GM19452 (cell line): ENCODE data around the gene GAPT.
A peak's percentile ranks its signal among the peaks of the same experiment; 100 is the strongest.

Experiments
- ATAC-seq: cut with Tn5 transposase; IDR thresholded peaks from one replicate; pipeline ENCODE4 v1.9.1; 2021; ENCODE audit not compliant: unreplicated experiment

GAPT gene

GRCh38 chr5:58460732-58461286 is 30.4 kb upstream of the GAPT start:
- ATAC-seq, result peak; percentile 74

DNA sequence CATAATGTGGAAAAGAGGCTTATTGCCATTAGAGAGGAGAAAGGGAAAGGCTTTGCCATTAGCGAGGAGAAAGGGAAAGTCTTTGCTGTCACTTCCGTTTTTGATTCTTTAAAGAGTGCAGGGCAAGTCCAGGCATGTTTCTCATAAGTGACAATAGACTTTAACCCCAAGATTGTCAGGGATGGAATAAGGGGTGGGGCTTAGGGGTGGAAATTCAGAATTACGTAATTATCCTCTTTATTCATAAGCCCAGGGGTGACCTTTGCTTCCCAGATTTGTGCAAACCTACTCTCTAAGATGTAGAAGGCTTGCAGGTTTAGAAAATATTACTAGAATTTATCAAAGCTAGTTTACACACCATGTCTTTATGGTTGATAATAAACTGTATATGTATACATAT is 29.1 kb upstream of the GAPT start:
- no peak for ATAC-seq

- no peak for ATAC-seq
These were observed 28.5 kb upstream of the GAPT start for GRCh38 chr5:58462623-58463230.

DNA sequence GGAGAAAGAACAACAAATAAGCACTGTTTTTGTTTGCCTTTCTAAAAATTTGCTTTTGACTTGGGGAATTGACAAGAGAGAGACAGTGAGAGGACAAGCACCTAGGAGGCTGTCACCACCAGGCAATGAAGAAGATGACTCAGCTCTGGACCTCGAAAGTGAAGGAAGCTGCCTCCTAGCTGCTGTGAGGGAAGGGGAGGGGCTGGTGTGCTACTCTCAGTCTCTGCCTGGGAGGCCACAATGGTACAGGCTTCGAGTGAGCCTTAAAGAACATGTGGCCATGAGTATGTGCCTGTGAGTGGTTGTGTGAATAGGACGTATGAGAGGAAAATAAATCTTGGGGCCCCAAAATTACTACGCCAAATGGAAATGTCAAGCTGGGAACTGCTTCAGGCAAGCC is 24.3 kb upstream of the GAPT start:
- peak; percentile 99 for ATAC-seq

DNA sequence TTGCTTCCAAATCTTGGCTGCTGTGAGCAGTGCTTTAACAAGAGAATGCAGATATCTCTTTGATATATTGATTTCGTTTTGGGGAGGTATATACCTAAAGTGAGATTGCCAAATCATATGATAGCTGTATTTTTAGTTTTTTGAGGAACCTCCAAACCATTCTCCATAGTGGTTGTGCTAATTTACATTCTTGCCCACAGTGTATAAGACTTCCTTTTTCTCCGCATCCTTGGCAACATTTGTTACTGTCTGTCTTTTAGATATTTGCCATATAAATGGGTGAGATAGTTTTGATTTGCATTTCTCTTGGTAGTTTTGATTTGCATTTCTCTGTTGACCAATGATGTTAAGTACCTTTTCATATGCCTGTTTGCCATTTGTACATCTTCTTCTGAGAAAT is 21.3 kb upstream of the GAPT start:
- no peak for ATAC-seq

- ATAC-seq, result no peak
These were observed 15.8 kb upstream of the GAPT start for GRCh38 chr5:58475404-58475803.

- no peak for ATAC-seq
These were observed 13.4 kb upstream of the GAPT start for GRCh38 chr5:58477760-58478376.

DNA sequence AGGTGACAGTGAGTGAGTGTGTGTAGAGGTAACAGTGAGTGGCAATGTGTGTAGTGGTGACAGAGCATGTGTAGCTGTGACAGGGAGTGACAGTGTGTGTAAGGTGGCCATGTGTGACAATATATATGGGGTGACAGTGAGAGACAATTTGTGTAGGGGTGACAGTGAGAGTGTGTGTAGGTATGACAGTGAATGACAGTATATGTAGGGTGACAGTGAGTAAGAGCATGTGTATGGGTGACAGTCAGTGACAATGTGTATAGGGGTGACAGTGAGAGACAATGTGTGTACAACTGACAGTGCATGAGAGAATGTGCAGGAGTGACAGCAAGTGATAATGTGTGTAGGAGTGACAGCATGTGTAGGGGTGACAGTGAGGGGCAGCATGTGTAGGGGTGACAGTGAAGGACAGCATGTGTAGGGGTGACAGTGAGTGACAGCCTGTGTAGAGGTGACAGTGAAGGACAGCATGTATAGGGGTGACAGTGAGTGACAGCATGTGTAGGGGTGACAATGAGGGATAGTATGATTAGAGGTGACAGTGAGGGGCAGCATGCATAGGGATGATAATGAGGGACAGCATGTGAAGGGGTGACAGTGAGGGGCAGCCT is 10.1 kb upstream of the GAPT start:
- no peak for ATAC-seq

- ATAC-seq, result no peak
These were observed 9.4 kb upstream of the GAPT start for GRCh38 chr5:58481828-58482227.

DNA sequence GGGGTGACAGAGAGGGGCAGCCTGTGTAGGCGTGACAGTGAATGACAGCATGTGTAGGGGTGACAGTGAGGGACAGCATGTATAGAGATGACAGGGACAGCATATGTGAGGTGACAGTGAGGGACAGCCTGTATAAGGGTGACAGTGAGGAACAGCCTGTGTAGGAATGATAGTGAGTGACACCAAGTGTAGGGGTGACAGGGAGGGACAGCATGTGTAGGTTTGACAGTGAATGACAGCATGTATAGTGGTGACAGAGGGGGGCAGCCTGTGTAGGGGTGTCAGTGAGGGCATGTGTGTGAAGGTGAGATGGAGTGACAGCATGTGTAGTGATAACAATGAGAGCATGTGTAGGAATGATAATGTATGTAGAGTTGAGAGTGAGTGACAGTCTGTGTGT is 8.7 kb upstream of the GAPT start:
- no peak for ATAC-seq

DNA sequence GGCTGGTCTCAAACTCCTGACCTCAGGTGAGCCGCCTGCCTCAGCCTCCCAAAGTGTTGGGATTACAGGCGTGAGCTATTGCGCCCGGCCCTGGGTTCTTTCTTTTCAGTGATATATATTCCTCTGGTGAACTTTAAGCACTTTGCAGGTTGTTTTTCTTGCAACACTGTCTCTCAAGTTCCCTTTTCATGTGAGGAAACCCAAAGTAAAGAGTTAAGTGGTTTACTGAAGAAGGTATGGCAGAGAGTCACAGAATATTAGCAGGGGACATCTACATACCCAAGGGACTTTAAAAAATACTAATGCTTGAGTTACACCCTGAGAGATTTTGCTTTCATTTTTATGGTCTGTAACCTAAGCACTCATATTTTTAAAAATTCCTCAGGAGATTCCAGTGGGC is 6.7 kb upstream of the GAPT start:
- no peak for ATAC-seq

DNA sequence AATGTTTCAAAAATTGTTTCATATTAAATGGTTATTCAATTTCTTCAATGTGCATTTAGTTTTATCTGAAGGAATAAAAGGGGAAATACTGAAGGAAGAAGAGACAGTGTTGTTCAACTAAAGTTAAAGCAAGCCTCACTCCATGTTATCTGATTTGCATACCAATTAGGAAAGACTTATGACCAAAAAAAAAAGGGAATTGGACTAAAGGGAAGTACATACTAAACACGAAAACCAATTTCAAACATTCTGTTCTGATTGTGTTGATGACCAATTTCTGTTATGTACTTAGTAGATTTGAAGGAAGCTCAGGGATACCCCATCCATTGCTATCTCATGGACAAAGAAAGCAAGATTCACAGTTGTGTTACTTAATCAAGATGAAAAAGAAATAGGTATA is 4.9 kb upstream of the GAPT start:
- ATAC-seq, result no peak

- ATAC-seq, result peak; percentile 47
These were observed 709 bp upstream of the GAPT start for GRCh38 chr5:58490402-58491050.

GRCh38 chr5:58493141-58493540 is 1.9 kb downstream of the GAPT start:
- no peak for ATAC-seq

GRCh38 chr5:58496488-58496887 is 5.3 kb downstream of the GAPT start:
- ATAC-seq, result no peak

GRCh38 chr5:58497386-58497785 is 6.2 kb downstream of the GAPT start:
- no peak for ATAC-seq

GRCh38 chr5:58497921-58498320 is 6.7 kb downstream of the GAPT start:
- ATAC-seq, result no peak

DNA sequence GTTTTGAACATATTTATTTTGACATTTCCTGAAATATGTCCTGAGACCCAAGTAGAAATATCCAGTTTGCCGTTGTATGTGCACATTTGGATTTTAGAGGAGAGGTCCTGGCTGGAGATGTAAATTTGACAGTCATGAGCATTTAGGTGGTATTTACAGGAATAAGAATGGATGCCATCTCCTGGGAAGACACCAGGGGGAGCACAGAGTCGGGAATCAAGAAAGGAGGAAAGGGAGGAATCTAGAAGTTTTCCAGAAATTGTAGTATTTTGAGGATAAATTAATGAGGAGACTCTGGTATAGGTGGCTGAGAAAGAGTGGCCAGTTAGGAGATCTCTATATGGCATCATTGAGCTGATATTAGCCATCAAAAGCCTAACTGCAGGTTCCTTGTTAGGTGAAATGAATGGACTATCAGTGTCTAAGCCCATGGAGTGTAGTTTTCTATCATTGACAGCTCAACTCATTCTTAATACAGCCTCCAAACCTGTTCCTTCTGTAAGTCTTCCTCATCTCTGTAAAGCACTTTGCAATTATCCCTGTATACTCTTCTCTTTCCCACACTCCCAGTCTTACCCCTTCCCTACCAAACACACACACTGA is 7.2 kb downstream of the GAPT start:
- no peak for ATAC-seq

GRCh38 chr5:58499231-58499630 is 8.0 kb downstream of the GAPT start:
- ATAC-seq, result no peak

- no peak for ATAC-seq
These were observed 8.7 kb downstream of the GAPT start for GRCh38 chr5:58499941-58500340.

GRCh38 chr5:58501778-58502417 is 10.7 kb downstream of the GAPT start:
- no peak for ATAC-seq
